IMR-90 (cell line): ENCODE measurements around the gene MEIOB. TPM values are rescaled to one million over a fixed set of nuclear protein-coding genes. Genes with fewer than 3 reads are reported as not detected.

Experiments
- ATAC-seq: fragments of 200-7000 bp; cut with Tn5 transposase; 2 replicates; pipeline ENCODE4 v1.9.1; 2020; ENCODE audit warnings: low read depth, mild to moderate bottlenecking, moderate library complexity
- BruUV-seq: library from RNA; stranded (reverse); fragments of 400-500 nt; replicated peaks from 2 replicates; lab custom pipeline; 2021; lab: Mats Ljungman, UMichigan
- CTCF ChIA-PET: fragments of 300-600 bp; formaldehyde crosslinking; extraction: SDS; loops from one replicate; lab custom pipeline; 2021; ENCODE audit warnings: antibody characterized with exemption; lab: Yijun Ruan, JAX
- POLR2A ChIA-PET: fragments of 300-600 bp; sonication (Branson Sonifier 250); formaldehyde crosslinking; loops from one replicate; lab custom pipeline; 2022; ENCODE audit warnings: antibody characterized with exemption; ENCODE audit not compliant: unreplicated experiment; lab: Charles Lee
- DNase-seq: peaks from one replicate; pipeline ENCODE4 v3.0.0; 2013
- H2AFZ ChIP-seq: replicated peaks from 2 replicates; pipeline ENCODE3; 2013; ENCODE audit warnings: low read length, mild to moderate bottlenecking; ENCODE audit not compliant: poor library complexity
- H2AK5ac ChIP-seq: 2 replicates; pipeline ENCODE4 v1.6.1; 2013; ENCODE audit warnings: low read depth, low read length, inconsistent platforms
- H2AK9ac ChIP-seq: replicated peaks from 2 replicates; pipeline ENCODE3; 2013; ENCODE audit warnings: mild to moderate bottlenecking, low read depth, low read length, moderate library complexity; ENCODE audit not compliant: poor library complexity
- H2BK120ac ChIP-seq: 2 replicates; pipeline ENCODE4 v1.6.1; 2013; ENCODE audit warnings: low read depth, low read length, inconsistent platforms
- H2BK15ac ChIP-seq: 3 replicates; pipeline ENCODE4 v1.6.1; 2013; ENCODE audit warnings: low read depth, low read length, inconsistent platforms
- H2BK20ac ChIP-seq: 2 replicates; pipeline ENCODE4 v1.6.1; 2013; ENCODE audit warnings: low read depth, mild to moderate bottlenecking, inconsistent platforms, low read length, moderate library complexity
- H2BK5ac ChIP-seq: 2 replicates; pipeline ENCODE4 v1.6.1; 2013; ENCODE audit warnings: mild to moderate bottlenecking, low read depth, low read length, inconsistent platforms; ENCODE audit not compliant: poor library complexity, severe bottlenecking
- H3K14ac ChIP-seq: replicated peaks from 2 replicates; pipeline ENCODE4 v1.6.1; 2013; ENCODE audit warnings: low read depth, low read length, inconsistent platforms
- H3K18ac ChIP-seq: 2 replicates; pipeline ENCODE4 v1.6.1; 2013; ENCODE audit warnings: low read depth, low read length, control low read depth
- H3K23ac ChIP-seq: 2 replicates; pipeline ENCODE4 v1.6.1; 2013; ENCODE audit warnings: low read depth, low read length, inconsistent platforms
- H3K27ac ChIP-seq: 2 replicates; pipeline ENCODE4 v1.5.1; 2013; ENCODE audit warnings: mild to moderate bottlenecking, control low read depth, low read length; ENCODE audit not compliant: insufficient read depth
- H3K27me3 ChIP-seq: 2 replicates; pipeline ENCODE4 v1.6.1; 2013; ENCODE audit warnings: low read length; ENCODE audit not compliant: control insufficient read depth, insufficient read depth
- H3K36me3 ChIP-seq: 2 replicates; pipeline ENCODE4 v1.6.1; 2013; ENCODE audit warnings: low read length, mixed read lengths; ENCODE audit not compliant: control insufficient read depth, insufficient read depth
- H3K4ac ChIP-seq: 2 replicates; pipeline ENCODE4 v1.6.1; 2013; ENCODE audit warnings: low read depth, low read length, inconsistent platforms
- H3K4me1 ChIP-seq: 2 replicates; pipeline ENCODE4 v1.6.1; 2013; ENCODE audit warnings: low read length, mixed read lengths; ENCODE audit not compliant: control insufficient read depth, insufficient read depth
- H3K4me2 ChIP-seq: 2 replicates; pipeline ENCODE4 v1.6.1; 2013; ENCODE audit warnings: low read depth, mild to moderate bottlenecking, control low read depth, low read length, moderate library complexity
- H3K4me3 ChIP-seq: 2 replicates; pipeline ENCODE4 v1.5.1; 2013; ENCODE audit warnings: low read depth, mild to moderate bottlenecking, control low read depth, low read length, moderate library complexity; ENCODE audit not compliant: insufficient read depth
- H3K56ac ChIP-seq: 2 replicates; pipeline ENCODE4 v1.6.1; 2013; ENCODE audit warnings: low read length, inconsistent platforms; ENCODE audit not compliant: insufficient read depth; ENCODE audit errors: extremely low read depth
- H3K79me1 ChIP-seq, 2 experiments: 2 replicates each; pipeline ENCODE4 v1.6.1; 2013; ENCODE audit warnings: low read length in 2 of 2, inconsistent platforms in 1 of 2, low read depth in 1 of 2
- H3K9ac ChIP-seq: 2 replicates; pipeline ENCODE4 v1.6.1; 2013; ENCODE audit warnings: low read depth, low read length, control low read depth
- H3K9me1 ChIP-seq: 2 replicates; pipeline ENCODE4 v1.6.1; 2013; ENCODE audit warnings: low read length, inconsistent platforms; ENCODE audit not compliant: insufficient read depth
- H3K9me3 ChIP-seq: 2 replicates; pipeline ENCODE4 v1.6.1; 2013; ENCODE audit warnings: low read length; ENCODE audit not compliant: control insufficient read depth, insufficient read depth
- H4K20me1 ChIP-seq: 2 replicates; pipeline ENCODE4 v1.6.1; 2013; ENCODE audit warnings: low read length, inconsistent platforms; ENCODE audit not compliant: insufficient read depth
- H4K5ac ChIP-seq: 2 replicates; pipeline ENCODE4 v1.6.1; 2013; ENCODE audit warnings: mild to moderate bottlenecking, low read depth, low read length, control low read depth
- H4K8ac ChIP-seq, 2 experiments: 2 replicates each; pipeline ENCODE4 v1.6.1; 2013; ENCODE audit warnings: low read depth in 2 of 2, low read length in 2 of 2, control low read depth in 1 of 2, inconsistent platforms in 1 of 2
- H4K91ac ChIP-seq: 2 replicates; pipeline ENCODE4 v1.6.1; 2013; ENCODE audit warnings: low read depth, low read length, inconsistent platforms; ENCODE audit not compliant: insufficient read depth
- CHD1 ChIP-seq: IDR thresholded peaks from 2 replicates; pipeline ENCODE4 v1.6.1; 2012; ENCODE audit warnings: low read depth, low read length, improper control_type of control experiment
- CTCF ChIP-seq: conservative IDR thresholded peaks from 2 replicates; pipeline ENCODE4 v1.5.1; 2012; ENCODE audit warnings: mild to moderate bottlenecking, low read depth, low read length, improper control_type of control experiment
- ELK1 ChIP-seq: fragments of 150-350 bp; IDR thresholded peaks from 2 replicates; pipeline ENCODE4 v1.6.1; 2016; ENCODE audit warnings: low read depth, mild to moderate bottlenecking, low read length, moderate library complexity, borderline replicate concordance
- FOS ChIP-seq: fragments of 150-350 bp; IDR thresholded peaks from 2 replicates; pipeline ENCODE4 v1.6.1; 2016; ENCODE audit warnings: low read depth, low read length
- MAFK ChIP-seq: IDR thresholded peaks from 2 replicates; pipeline ENCODE4 v1.6.1; 2012; ENCODE audit warnings: low read depth, low read length, improper control_type of control experiment
- MAZ ChIP-seq: IDR thresholded peaks from 2 replicates; pipeline ENCODE4 v1.6.1; 2012; ENCODE audit warnings: low read depth, mild to moderate bottlenecking, low read length, improper control_type of control experiment, moderate library complexity, borderline replicate concordance
- NFE2L2 ChIP-seq: fragments of 150-350 bp; IDR thresholded peaks from 2 replicates; pipeline ENCODE4 v1.6.1; 2016; ENCODE audit warnings: low read depth, mild to moderate bottlenecking, low read length
- POLR2A ChIP-seq: IDR thresholded peaks from 2 replicates; pipeline ENCODE4 v1.6.1; 2012; ENCODE audit warnings: mild to moderate bottlenecking, low read depth, low read length
- RCOR1 ChIP-seq: IDR thresholded peaks from 2 replicates; pipeline ENCODE4 v1.6.1; 2012; ENCODE audit warnings: mild to moderate bottlenecking, low read length, improper control_type of control experiment; ENCODE audit not compliant: insufficient replicate concordance
- SMC3 ChIP-seq: fragments of 150-350 bp; IDR thresholded peaks from 2 replicates; pipeline ENCODE4 v1.6.1; 2016; ENCODE audit warnings: low read depth, mild to moderate bottlenecking, antibody characterized with exemption, low read length, moderate library complexity
- WGBS, 2 experiments: methylation state at CpG; one replicate each; pipeline versions ENCODE4 v1.1.5 to v1.1.7; 2013; ENCODE audit warnings: missing lambda C conversion rate in 2 of 2; ENCODE audit not compliant: insufficient read length in 1 of 2; ENCODE audit errors: extremely low coverage in 2 of 2; 5-methylcytosine and 5-hydroxymethylcytosine counted together
- dilution Hi-C: fragments of 300-500 bp; cut with HindIII; formaldehyde crosslinking; loops from one replicate; pipeline ENCODE4 v1.14.3; 2018; ENCODE audit warnings: low sequenced_read_pairs; ENCODE audit not compliant: unreplicated experiment
- in situ Hi-C: fragments of 300-500 bp; cut with MboI; formaldehyde crosslinking; loops from 3 replicates; pipeline ENCODE4 v1.14.3; 2019; ENCODE audit warnings: low sequenced_read_pairs, inconsistent platforms, mixed read lengths
- intact Hi-C: fragments of 100-400 bp; cut with micrococcal nuclease; formaldehyde crosslinking; loops from 2 replicates; pipeline ENCODE4 v1.10.0; 2022
- polyA plus RNA-seq, 3 experiments: library from polyadenylated mRNA; depleted of rRNA; stranded (reverse); fragments of >200 nt; gene quantifications; 2 replicates each; pipeline ENCODE4 v1.2.3, GENCODE V29; 2012; ENCODE audit warnings: low replicate concordance in 1 of 3
- total RNA-seq: library from RNA; depleted of rRNA; stranded (reverse); fragments of >200 nt; gene quantifications from 2 replicates; pipeline ENCODE4 v1.2.3, GENCODE V29; 2012

MEIOB gene
- total and polyA plus RNA-seq, 2 of the 4 experiments (the other 2 are of a cell fraction): 0.14 TPM; not detected in 1

- DNase-seq: no peak
- no TSS peak for BruUV-seq
- intact Hi-C loops: no loop called here
Measured at GRCh38 chr16:1815461-1815860, 56.5 kb downstream of the MEIOB start.

More at GRCh38 chr16:1815461-1815860, 56.5 kb downstream of the MEIOB start:
- H3K4me2 ChIP-seq: no peak overlapping the region
- no peak overlapping the region for H3K18ac ChIP-seq
- H2AFZ ChIP-seq: no peak overlapping the region
- H3K23ac ChIP-seq: no peak overlapping the region
- no peak overlapping the region for H3K14ac ChIP-seq
- H2BK120ac ChIP-seq: no peak overlapping the region
- H2BK20ac ChIP-seq: no peak overlapping the region
- no peak overlapping the region for H2BK15ac ChIP-seq
- H2BK5ac ChIP-seq: no peak overlapping the region
- H3K4ac ChIP-seq: no peak overlapping the region
- H3K4me1 ChIP-seq: peaks cover 4% of the 10 kb centered on the region; the same call in 1 of the 2 replicates
- no peak overlapping the region for H3K27ac ChIP-seq
- H3K4me3 ChIP-seq: no peak overlapping the region
- in situ Hi-C loops: no loop called here
- no peak overlapping the region for H4K5ac ChIP-seq
- H3K9me1 ChIP-seq: peaks cover 2% of the 10 kb centered on the region; the same call in 1 of the 2 replicates
- H3K9ac ChIP-seq: no peak overlapping the region
- H3K27me3 ChIP-seq: no peaks in the 10 kb centered on the region
- no peak for ATAC-seq
- no peak overlapping the region for H4K91ac ChIP-seq
- 100% methylated on average over 1 of the region's 11 CpGs; no CpG with 5 or more reads in 1 of the 2 experiments for WGBS, 2 experiments
- H2AK9ac ChIP-seq: no peak overlapping the region
- H4K8ac ChIP-seq: no peak overlapping the region
- TF ChIP-seq POLR2A (no peak), CTCF (no peak), SMC3 (no peak), NFE2L2 (no peak), CHD1 (no peak), MAZ (no peak), RCOR1 (no peak), ELK1 (no peak), MAFK (no peak), FOS (no peak)
- peaks cover 9% of the 10 kb centered on the region; the same call in 1 of the 2 replicates for H3K36me3 ChIP-seq
- ChIA-PET POLR2A (interaction anchor here (0.6 kb wide), 1 partner anchor 18 kb away, joined by 4 read pairs; no protein-coding TSS in a partner anchor), CTCF (no interaction called here)
- dilution Hi-C loops: no loop called here
- no peaks in the 10 kb centered on the region for H3K9me3 ChIP-seq
- H3K56ac ChIP-seq: no peak overlapping the region
- no peaks in the 10 kb centered on the region for H4K20me1 ChIP-seq
- no peak overlapping the region for H2AK5ac ChIP-seq
- H3K79me1 ChIP-seq: no peaks in the 10 kb centered on the region
